ENCODE measurements around the gene CCDC6.

Gene CCDC6

DNA sequence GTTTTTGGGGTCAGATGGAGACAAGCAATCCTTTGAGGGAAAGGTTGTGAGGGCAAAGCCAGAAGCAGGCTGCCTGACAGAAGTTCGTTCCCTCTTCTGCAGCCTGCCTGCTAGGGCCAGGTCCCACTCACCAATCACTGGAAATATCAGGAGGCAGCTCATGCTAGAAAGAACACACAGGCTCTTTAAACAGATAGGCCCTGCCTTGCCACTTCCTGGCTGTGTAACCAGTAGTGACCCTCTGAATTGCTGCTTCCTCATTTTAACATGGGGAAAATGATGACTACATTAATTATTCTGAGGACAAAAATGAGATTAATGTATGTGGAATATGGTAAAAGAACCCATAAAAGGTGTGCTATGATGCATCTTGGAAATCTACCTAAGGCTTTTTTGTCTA lies 102.6 kb downstream of the CCDC6 start:
- no peak overlapping the region for H3K27ac ChIP-seq (ENCODE audit: extremely low read depth, low read depth, low read length)
- peaks cover 0 to 63% of the 10 kb centered on the region in 2 experiments for H3K36me3 ChIP-seq (ENCODE audit: control insufficient read depth in 2 of 2, insufficient read depth in 1 of 2, low read length in 2 of 2)
- H3K9me3 ChIP-seq (ENCODE audit: control insufficient read depth, insufficient read depth, low read depth, low read length) = no peaks in the 10 kb centered on the region
- CTCF ChIA-PET = interaction anchor here (0.8 kb wide), 1 partner anchor 179 kb away, joined by 4 read pairs; no protein-coding TSS in a partner anchor
- no peaks in the 10 kb centered on the region for H3K4me1 ChIP-seq (ENCODE audit: control insufficient read depth, insufficient read depth, low read length)
- TF ChIP-seq ZNF621 (tag by site-specific recombination; IDR thresholded peaks at IDR 0.05) (no peak), BCL11B (tag by site-specific recombination; IDR thresholded peaks at IDR 0.05; ENCODE audit: low read depth) (no peak), ZNF391 (tag by site-specific recombination; IDR thresholded peaks at IDR 0.05; ENCODE audit: borderline replicate concordance, low read depth) (no peak), KLF8 (tag by site-specific recombination; IDR thresholded peaks at IDR 0.05) (no peak), WT1 (tag by site-specific recombination; IDR thresholded peaks at IDR 0.05) (no peak), EGR2 (tag by site-specific recombination; IDR thresholded peaks at IDR 0.05; ENCODE audit: low read depth) (no peak), ZNF324 (tag by site-specific recombination; IDR thresholded peaks at IDR 0.05) (no peak), BCL11A (tag by site-specific recombination; IDR thresholded peaks at IDR 0.05; ENCODE audit: low read depth) (no peak), GLIS1 (tag by site-specific recombination; IDR thresholded peaks at IDR 0.05) (no peak), ZBTB21 (tag by site-specific recombination; IDR thresholded peaks at IDR 0.05) (no peak)
- TF ChIP-seq, protein P1, sequence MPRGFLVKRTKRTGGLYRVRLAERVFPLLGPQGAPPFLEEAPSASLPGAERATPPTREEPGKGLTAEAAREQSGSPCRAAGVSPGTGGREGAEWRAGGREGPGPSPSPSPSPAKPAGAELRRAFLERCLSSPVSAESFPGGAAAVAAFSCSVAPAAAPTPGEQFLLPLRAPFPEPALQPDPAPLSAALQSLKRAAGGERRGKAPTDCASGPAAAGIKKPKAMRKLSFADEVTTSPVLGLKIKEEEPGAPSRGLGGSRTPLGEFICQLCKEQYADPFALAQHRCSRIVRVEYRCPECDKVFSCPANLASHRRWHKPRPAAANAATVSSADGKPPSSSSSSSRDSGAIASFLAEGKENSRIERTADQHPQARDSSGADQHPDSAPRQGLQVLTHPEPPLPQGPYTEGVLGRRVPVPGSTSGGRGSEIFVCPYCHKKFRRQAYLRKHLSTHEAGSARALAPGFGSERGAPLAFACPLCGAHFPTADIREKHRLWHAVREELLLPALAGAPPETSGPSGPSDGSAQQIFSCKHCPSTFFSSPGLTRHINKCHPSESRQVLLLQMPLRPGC (tag by site-specific recombination; IDR thresholded peaks at IDR 0.05) = no peak
- TF ChIP-seq, protein P2, sequence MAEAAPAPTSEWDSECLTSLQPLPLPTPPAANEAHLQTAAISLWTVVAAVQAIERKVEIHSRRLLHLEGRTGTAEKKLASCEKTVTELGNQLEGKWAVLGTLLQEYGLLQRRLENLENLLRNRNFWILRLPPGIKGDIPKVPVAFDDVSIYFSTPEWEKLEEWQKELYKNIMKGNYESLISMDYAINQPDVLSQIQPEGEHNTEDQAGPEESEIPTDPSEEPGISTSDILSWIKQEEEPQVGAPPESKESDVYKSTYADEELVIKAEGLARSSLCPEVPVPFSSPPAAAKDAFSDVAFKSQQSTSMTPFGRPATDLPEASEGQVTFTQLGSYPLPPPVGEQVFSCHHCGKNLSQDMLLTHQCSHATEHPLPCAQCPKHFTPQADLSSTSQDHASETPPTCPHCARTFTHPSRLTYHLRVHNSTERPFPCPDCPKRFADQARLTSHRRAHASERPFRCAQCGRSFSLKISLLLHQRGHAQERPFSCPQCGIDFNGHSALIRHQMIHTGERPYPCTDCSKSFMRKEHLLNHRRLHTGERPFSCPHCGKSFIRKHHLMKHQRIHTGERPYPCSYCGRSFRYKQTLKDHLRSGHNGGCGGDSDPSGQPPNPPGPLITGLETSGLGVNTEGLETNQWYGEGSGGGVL (tag by site-specific recombination; IDR thresholded peaks at IDR 0.05) = no peak
- TF ChIP-seq, protein P3, sequence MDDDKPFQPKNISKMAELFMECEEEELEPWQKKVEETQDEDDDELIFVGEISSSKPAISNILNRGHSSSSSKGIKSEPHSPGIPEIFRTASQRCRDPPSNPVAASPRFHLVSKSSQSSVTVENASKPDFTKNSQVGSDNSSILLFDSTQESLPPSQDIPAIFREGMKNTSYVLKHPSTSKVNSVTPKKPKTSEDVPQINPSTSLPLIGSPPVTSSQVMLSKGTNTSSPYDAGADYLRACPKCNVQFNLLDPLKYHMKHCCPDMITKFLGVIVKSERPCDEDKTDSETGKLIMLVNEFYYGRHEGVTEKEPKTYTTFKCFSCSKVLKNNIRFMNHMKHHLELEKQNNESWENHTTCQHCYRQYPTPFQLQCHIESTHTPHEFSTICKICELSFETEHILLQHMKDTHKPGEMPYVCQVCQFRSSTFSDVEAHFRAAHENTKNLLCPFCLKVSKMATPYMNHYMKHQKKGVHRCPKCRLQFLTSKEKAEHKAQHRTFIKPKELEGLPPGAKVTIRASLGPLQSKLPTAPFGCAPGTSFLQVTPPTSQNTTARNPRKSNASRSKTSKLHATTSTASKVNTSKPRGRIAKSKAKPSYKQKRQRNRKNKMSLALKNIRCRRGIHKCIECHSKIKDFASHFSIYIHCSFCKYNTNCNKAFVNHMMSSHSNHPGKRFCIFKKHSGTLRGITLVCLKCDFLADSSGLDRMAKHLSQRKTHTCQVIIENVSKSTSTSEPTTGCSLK (tag by site-specific recombination; IDR thresholded peaks at IDR 0.05) = no peak
- H3K4me3 ChIP-seq (ENCODE audit: low read depth, low read length) = no peak overlapping the region
- POLR2A ChIA-PET = no interaction called here

DNA sequence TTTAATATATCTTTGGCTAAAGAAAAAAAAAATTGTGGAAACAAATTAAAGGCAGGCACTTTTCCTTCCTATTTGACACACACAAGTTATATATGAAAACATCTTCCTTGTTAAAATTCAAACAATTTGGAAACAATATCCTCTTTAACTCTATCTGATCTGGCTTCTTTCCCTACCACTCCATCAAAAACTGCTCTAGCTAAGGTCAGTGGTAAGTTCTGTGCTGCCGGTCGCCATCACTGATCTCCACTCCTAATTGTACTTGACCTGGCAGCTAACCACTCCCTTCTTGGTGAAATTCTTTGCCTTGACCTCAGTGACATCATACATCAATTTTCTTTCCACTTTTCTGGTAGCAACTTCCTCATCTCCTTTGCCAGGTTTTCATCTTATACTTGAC lies 105.2 kb downstream of the CCDC6 start:
- POLR2A ChIA-PET = no interaction called here
- peaks cover 0 to 47% of the 10 kb centered on the region in 2 experiments for H3K36me3 ChIP-seq (ENCODE audit: control insufficient read depth in 2 of 2, insufficient read depth in 1 of 2, low read length in 2 of 2)
- CTCF ChIA-PET = interaction anchor here (0.5 to 0.7 kb wide), 2 partner anchors 240 to 848 kb away, joined by 3 read pairs; no protein-coding TSS in a partner anchor

More for the DNA sequence above, 105.2 kb downstream of the CCDC6 start:
- Histone ChIP-seq H3K4me3 (ENCODE audit: low read depth, low read length) (no peak overlapping the region), H3K4me1 (ENCODE audit: control insufficient read depth, insufficient read depth, low read length) (no peaks in the 10 kb centered on the region), H3K27ac (ENCODE audit: extremely low read depth, low read depth, low read length) (no peak overlapping the region), H3K9me3 (ENCODE audit: control insufficient read depth, insufficient read depth, low read depth, low read length) (no peaks in the 10 kb centered on the region)
- TF ChIP-seq MZF1 (tag by site-specific recombination; IDR thresholded peaks at IDR 0.05; ENCODE audit: borderline replicate concordance) = no peak
- TF ChIP-seq ZBTB48 (tag by site-specific recombination; IDR thresholded peaks at IDR 0.05) = no peak
- no peak for TF ChIP-seq ZSCAN30 (tag by site-specific recombination; IDR thresholded peaks at IDR 0.05)
- no peak for TF ChIP-seq GLIS2 (tag by site-specific recombination; IDR thresholded peaks at IDR 0.05)
- TF ChIP-seq ZNF157 (tag by site-specific recombination; IDR thresholded peaks at IDR 0.05) = no peak
- TF ChIP-seq ZNF350 (tag by site-specific recombination; IDR thresholded peaks at IDR 0.05) = no peak
- TF ChIP-seq, protein P4, sequence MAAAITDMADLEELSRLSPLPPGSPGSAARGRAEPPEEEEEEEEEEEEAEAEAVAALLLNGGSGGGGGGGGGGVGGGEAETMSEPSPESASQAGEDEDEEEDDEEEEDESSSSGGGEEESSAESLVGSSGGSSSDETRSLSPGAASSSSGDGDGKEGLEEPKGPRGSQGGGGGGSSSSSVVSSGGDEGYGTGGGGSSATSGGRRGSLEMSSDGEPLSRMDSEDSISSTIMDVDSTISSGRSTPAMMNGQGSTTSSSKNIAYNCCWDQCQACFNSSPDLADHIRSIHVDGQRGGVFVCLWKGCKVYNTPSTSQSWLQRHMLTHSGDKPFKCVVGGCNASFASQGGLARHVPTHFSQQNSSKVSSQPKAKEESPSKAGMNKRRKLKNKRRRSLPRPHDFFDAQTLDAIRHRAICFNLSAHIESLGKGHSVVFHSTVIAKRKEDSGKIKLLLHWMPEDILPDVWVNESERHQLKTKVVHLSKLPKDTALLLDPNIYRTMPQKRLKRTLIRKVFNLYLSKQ (tag by site-specific recombination; IDR thresholded peaks at IDR 0.05; ENCODE audit: borderline replicate concordance) = no peak
- TF ChIP-seq ZNF660 (tag by site-specific recombination; IDR thresholded peaks at IDR 0.05) = no peak
- no peak for TF ChIP-seq ZNF121 (tag by site-specific recombination; IDR thresholded peaks at IDR 0.05)
- TF ChIP-seq, protein P5, sequence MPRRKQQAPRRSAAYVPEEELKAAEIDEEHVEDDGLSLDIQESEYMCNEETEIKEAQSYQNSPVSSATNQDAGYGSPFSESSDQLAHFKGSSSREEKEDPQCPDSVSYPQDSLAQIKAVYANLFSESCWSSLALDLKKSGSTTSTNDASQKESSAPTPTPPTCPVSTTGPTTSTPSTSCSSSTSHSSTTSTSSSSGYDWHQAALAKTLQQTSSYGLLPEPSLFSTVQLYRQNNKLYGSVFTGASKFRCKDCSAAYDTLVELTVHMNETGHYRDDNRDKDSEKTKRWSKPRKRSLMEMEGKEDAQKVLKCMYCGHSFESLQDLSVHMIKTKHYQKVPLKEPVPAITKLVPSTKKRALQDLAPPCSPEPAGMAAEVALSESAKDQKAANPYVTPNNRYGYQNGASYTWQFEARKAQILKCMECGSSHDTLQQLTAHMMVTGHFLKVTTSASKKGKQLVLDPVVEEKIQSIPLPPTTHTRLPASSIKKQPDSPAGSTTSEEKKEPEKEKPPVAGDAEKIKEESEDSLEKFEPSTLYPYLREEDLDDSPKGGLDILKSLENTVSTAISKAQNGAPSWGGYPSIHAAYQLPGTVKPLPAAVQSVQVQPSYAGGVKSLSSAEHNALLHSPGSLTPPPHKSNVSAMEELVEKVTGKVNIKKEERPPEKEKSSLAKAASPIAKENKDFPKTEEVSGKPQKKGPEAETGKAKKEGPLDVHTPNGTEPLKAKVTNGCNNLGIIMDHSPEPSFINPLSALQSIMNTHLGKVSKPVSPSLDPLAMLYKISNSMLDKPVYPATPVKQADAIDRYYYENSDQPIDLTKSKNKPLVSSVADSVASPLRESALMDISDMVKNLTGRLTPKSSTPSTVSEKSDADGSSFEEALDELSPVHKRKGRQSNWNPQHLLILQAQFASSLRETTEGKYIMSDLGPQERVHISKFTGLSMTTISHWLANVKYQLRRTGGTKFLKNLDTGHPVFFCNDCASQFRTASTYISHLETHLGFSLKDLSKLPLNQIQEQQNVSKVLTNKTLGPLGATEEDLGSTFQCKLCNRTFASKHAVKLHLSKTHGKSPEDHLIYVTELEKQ (tag by site-specific recombination; IDR thresholded peaks at IDR 0.05; ENCODE audit: borderline replicate concordance) = no peak
- TF ChIP-seq, protein P6, sequence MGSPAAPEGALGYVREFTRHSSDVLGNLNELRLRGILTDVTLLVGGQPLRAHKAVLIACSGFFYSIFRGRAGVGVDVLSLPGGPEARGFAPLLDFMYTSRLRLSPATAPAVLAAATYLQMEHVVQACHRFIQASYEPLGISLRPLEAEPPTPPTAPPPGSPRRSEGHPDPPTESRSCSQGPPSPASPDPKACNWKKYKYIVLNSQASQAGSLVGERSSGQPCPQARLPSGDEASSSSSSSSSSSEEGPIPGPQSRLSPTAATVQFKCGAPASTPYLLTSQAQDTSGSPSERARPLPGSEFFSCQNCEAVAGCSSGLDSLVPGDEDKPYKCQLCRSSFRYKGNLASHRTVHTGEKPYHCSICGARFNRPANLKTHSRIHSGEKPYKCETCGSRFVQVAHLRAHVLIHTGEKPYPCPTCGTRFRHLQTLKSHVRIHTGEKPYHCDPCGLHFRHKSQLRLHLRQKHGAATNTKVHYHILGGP (tag by site-specific recombination; IDR thresholded peaks at IDR 0.05) = no peak
- no peak for TF ChIP-seq BCL11B (tag by site-specific recombination; IDR thresholded peaks at IDR 0.05; ENCODE audit: low read depth)
